Renal cortical epithelial cell (primary cell): Measurements from ENCODE around the gene SORCS1. TPM values are rescaled to one million over a fixed set of nuclear protein-coding genes. Genes with fewer than 3 reads are reported as not detected.
A peak's percentile ranks its signal among the peaks of the same experiment; 100 is the strongest.

Experiments
- DNase-seq: peaks from one replicate; pipeline ENCODE4 v3.0.0-alpha.2; 2011; ENCODE audit warnings: low read depth
- total RNA-seq: library from RNA; depleted of rRNA; stranded (reverse); fragments of >200 nt; gene quantifications from 2 replicates; pipeline ENCODE4 v1.2.3, GENCODE V29; 2014

SORCS1 gene
- total RNA-seq, 1 donor from 2014 or later, result not detected

GRCh38 chr10:106992055-106992454 is 172.5 kb downstream of the SORCS1 start:
- no peak for DNase-seq

- DNase-seq, result no peak
These were observed 173.4 kb downstream of the SORCS1 start for GRCh38 chr10:106991091-106991490.

GRCh38 chr10:106987362-106987761 is 177.1 kb downstream of the SORCS1 start:
- DNase-seq, result no peak

- no peak for DNase-seq
These were observed 182.2 kb downstream of the SORCS1 start for GRCh38 chr10:106982268-106982667.

GRCh38 chr10:106981452-106982075 is 182.9 kb downstream of the SORCS1 start:
- no peak for DNase-seq

GRCh38 chr10:106980495-106981451 is 183.7 kb downstream of the SORCS1 start:
- no peak for DNase-seq

GRCh38 chr10:106978756-106979155 is 185.8 kb downstream of the SORCS1 start:
- DNase-seq, result no peak

- no peak for DNase-seq
These were observed 190.8 kb downstream of the SORCS1 start for GRCh38 chr10:106973716-106974115.

- DNase-seq, result no peak
These were observed 191.2 kb downstream of the SORCS1 start for GRCh38 chr10:106973288-106973687.

- DNase-seq, result no peak
These were observed 192.1 kb downstream of the SORCS1 start for GRCh38 chr10:106972381-106972780.

- no peak for DNase-seq
These were observed 193.1 kb downstream of the SORCS1 start for GRCh38 chr10:106971411-106971831.

- no peak for DNase-seq
These were observed 197.1 kb downstream of the SORCS1 start for GRCh38 chr10:106967452-106967851.

- DNase-seq, result no peak
These were observed 203.7 kb downstream of the SORCS1 start for GRCh38 chr10:106960812-106961211.

- DNase-seq, result no peak
These were observed 205.0 kb downstream of the SORCS1 start for GRCh38 chr10:106959521-106959920.

- peak; percentile 18 for DNase-seq
These were observed 205.7 kb downstream of the SORCS1 start for GRCh38 chr10:106958589-106959361.

GRCh38 chr10:106957823-106958588 is 206.5 kb downstream of the SORCS1 start:
- peak; percentile 62 for DNase-seq

- no peak for DNase-seq
These were observed 208.1 kb downstream of the SORCS1 start for GRCh38 chr10:106956216-106956915.

- DNase-seq, result no peak
These were observed 209.4 kb downstream of the SORCS1 start for GRCh38 chr10:106955133-106955532.

GRCh38 chr10:106952033-106952432 is 212.5 kb downstream of the SORCS1 start:
- DNase-seq, result no peak

GRCh38 chr10:106949680-106950478 is 214.6 kb downstream of the SORCS1 start:
- no peak for DNase-seq
